Endothelial cell of hepatic sinusoid (primary cell): ENCODE measurements around the gene DCAKD.

Experiments used
- in situ Hi-C: cut with HindIII; loops from 2 replicates; pipeline ENCODE4 v1.10.0; 2017; ENCODE audit warnings: low sequenced_read_pairs

Gene DCAKD

GRCh38 chr17:45008216-45008615, 43.2 kb downstream of the DCAKD start:
- in situ Hi-C loops = loop anchor here (25.0 kb wide), 1 partner anchor 96 kb away; the partner anchor contains the start of gene GFAP

DNA sequence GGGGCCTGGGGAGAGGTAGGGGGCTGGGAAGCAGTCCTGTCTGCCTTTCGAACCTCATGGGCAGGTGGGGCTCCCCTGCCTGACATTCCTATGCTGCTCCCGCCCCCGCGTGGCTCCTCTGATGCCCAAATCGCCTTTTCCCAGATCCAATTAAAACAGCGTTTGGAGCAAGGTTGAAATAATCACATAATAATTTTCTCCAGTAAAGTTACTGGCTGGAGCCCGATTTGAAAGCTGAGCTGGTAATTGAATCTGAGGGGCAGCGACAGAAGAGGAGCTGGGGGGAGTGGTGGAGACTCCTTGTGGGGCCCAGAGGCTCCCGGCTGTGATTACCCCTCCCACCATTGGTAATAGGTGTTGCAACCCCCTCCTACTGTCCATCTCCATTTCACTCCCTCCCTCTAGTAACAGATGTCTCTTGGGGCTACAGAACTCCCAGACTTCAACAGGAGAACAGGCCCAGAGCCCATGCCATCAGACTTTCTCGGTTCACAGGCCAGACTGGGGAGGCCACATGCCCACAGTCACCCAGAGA, 44.4 kb downstream of the DCAKD start:
- in situ Hi-C loops = loop anchor here (25.0 kb wide), 1 partner anchor 95 kb away; the partner anchor contains the start of gene GFAP

- in situ Hi-C loops = loop anchor here (25.0 kb wide), 1 partner anchor 93 kb away; the partner anchor contains the start of gene GFAP
Observed at GRCh38 chr17:45005700-45006099, 45.7 kb downstream of the DCAKD start.

GRCh38 chr17:45004388-45004787, 47.0 kb downstream of the DCAKD start:
- in situ Hi-C loops = loop anchor here (25.0 kb wide), 1 partner anchor 92 kb away; the partner anchor contains the start of gene GFAP

DNA sequence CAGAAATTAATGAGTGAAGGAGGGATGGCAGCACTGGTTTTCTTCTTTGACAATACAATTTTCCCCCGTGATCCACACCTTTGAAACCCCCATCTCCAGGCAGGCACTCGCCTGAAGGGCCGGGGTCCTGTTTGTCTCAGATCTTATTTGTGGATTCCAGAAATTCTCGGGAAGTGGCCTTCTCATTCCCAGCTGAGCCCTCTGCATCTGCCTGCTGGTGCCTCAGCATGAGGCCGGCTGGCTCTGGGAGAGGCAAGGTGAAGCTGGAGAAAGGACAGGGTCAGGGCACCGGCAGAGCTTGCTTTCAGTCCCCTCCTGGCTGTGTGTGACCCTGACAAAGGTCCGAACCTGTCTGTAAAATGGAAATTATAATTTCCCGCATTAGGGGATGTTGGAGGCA, 47.6 kb downstream of the DCAKD start:
- in situ Hi-C loops = loop anchor here (25.0 kb wide), 1 partner anchor 92 kb away; the partner anchor contains the start of gene GFAP

DNA sequence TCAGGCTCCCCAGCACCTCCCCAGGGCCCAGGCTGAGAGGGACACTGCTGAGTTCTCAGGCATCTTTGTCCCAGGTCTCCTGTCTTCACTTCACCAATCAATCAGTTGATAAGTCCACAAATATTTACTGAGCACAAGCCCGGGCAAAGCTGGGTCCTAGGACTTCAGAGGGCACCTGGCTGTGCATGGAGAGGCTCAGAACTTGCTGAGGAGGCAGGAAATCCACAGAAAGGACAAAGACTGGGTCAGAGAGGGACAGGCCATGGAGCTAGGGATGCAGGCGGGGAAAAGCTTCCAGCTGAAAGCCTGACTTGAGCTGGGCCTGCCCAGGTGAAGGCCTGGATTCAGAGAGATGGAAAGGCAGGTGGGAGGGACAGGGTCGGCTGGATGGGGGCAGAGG, 50.1 kb downstream of the DCAKD start:
- in situ Hi-C loops = loop anchor here (25.0 kb wide), 1 partner anchor 89 kb away; the partner anchor contains the start of gene GFAP

- in situ Hi-C loops = no loop called here
Observed at GRCh38 chr17:44999433-44999832, 52.0 kb downstream of the DCAKD start.

DNA sequence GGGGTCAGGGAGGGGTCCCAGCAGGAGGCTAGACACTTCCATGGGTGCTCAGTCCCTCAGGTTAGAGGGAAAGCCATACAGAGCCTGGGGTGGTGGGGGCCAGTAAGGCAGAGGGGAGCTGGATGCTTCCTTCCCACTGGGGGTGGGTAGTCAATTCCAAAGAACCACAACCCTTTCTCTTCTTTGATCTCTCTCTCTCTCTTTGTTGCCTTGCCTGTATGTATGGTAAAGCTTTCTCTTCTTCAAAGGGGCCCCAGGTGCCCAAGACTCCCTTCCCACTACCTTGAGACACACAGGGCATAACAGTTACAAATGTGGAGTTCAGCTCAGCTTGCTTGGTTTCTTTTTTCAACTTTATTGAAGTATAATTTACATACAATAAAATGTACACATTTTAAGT, 52.8 kb downstream of the DCAKD start:
- in situ Hi-C loops = no loop called here

GRCh38 chr17:44997733-44998520, 53.5 kb downstream of the DCAKD start:
- in situ Hi-C loops = no loop called here

DNA sequence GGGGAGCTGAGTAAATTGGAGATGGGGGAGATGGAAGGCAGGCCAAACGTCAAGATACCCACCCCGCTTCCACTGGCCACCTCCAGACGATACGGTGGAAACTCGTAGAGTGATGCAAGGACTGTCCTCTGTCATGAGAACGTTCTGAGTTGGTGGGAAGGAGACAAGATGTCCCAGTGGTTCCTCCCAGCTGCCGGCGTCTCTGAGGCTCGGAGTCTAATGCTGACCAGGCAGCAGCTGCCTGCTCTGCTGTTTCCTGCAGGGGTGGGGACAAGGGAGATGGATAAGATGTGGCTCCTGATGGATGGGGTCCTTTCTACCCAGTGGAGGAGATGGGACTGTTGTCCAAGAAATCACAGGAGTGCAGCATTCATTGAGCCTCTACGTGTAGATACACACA, 55.1 kb downstream of the DCAKD start:
- in situ Hi-C loops = no loop called here

- in situ Hi-C loops = no loop called here
Observed at GRCh38 chr17:44995436-44996001, 55.9 kb downstream of the DCAKD start.

- in situ Hi-C loops = no loop called here
Observed at GRCh38 chr17:44992242-44992939, 59.0 kb downstream of the DCAKD start.

GRCh38 chr17:44990994-44991393, 60.4 kb downstream of the DCAKD start:
- in situ Hi-C loops = no loop called here

DNA sequence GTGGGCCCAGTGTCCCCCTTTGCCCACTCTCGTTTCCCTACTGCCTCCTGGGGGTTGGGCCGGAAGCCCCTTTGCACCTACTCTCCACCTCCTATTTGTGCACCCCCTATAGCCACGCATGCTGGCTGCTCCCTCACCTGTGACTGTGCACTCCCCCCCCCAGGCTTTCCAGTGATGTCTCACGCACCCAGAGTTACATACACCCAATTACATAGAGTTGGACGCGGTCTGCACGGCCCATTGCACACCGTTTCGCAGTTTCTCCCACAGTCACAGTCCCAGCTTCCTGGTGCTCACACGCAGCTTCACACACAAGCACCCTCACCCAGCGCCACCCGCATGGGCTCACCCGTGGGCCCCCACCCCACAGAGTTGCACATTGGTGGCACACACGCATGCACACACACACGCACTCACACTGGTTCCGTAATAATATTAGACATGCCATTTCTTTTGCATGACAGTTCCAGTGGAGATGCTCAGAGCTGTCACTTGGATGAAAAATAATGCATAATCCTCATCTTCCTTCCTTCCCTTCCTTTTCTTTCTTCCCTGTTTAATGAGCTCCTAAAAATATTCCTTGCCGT, 61.8 kb downstream of the DCAKD start:
- in situ Hi-C loops = no loop called here

DNA sequence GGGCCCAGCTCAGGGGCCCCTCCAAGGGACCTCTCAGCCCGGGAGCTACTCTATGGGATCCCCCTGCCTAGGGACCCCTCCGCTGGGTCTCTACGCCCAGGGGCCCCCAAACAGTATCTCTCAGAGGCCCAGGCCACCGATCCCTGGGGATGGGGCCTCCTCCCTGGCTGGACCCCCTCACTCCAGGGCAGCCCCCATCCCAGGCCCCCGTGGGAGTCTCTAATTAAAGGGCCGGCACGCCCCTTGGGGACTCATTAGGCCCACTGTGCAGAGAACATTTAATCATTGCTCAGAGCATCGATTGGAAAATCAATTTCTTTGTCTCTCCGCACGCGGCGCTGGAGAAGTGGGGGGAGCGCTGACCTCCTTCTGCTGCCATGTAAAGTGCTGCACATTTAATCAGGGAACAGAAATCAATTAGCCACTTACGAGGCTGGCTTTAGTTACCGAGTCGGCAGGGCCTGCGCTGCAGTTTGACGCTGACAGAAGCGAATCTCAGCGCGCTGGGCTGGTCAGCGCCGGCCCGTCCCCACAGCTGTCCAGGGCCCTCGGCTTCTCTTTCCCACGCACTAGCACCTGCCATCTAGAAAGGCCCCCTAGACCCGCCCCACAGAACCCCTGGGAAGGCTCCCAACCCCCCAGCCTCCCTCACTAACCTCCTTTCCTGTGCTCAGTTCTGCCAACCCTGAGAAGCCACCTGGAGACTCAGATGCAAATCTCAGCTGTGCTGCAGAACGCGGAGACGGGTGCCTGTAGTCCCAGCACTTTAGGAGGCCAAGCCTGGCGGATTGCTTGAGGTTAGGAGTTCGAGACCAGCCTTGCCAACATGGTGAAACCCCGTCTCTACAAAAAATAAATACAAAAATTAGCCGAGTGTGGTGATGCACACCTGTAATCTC, 63.1 kb downstream of the DCAKD start:
- in situ Hi-C loops = no loop called here

- in situ Hi-C loops = no loop called here
Observed at GRCh38 chr17:44983563-44983962, 67.9 kb downstream of the DCAKD start.

- in situ Hi-C loops = no loop called here
Observed at GRCh38 chr17:44982113-44982702, 69.2 kb downstream of the DCAKD start.

GRCh38 chr17:44981221-44981968, 70.0 kb downstream of the DCAKD start:
- in situ Hi-C loops = no loop called here
